HS-5 (cell line): ENCODE data around the gene FOXN1.
A peak's percentile ranks its signal among the peaks of the same experiment; 100 is the strongest.

ENCODE experiments used
- DNase-seq: peaks from one replicate; pipeline ENCODE4 v3.0.0-alpha.2; 2012; ENCODE audit warnings: low read depth

The FOXN1 gene

DNA sequence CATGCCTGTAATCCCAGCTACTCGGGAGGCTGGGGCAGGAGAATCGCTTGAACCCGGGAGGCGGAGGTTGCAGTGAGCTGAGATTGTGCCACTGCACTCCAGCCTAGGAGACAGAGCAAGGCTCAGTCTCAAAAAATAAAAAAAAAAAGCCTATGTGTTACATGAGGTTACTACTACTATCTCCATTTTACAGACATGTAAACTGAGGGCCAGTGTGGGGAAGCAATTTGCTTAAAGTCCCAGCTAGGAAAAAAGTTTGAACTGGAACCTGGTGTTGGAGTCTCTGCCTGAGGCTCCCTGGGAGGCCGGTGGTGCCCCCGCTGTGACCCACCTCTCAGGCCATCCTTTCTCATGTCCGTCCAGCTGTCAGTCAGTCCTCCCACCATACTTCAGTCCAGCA, 28.2 kb upstream of the FOXN1 start:
- no peak for DNase-seq

DNA sequence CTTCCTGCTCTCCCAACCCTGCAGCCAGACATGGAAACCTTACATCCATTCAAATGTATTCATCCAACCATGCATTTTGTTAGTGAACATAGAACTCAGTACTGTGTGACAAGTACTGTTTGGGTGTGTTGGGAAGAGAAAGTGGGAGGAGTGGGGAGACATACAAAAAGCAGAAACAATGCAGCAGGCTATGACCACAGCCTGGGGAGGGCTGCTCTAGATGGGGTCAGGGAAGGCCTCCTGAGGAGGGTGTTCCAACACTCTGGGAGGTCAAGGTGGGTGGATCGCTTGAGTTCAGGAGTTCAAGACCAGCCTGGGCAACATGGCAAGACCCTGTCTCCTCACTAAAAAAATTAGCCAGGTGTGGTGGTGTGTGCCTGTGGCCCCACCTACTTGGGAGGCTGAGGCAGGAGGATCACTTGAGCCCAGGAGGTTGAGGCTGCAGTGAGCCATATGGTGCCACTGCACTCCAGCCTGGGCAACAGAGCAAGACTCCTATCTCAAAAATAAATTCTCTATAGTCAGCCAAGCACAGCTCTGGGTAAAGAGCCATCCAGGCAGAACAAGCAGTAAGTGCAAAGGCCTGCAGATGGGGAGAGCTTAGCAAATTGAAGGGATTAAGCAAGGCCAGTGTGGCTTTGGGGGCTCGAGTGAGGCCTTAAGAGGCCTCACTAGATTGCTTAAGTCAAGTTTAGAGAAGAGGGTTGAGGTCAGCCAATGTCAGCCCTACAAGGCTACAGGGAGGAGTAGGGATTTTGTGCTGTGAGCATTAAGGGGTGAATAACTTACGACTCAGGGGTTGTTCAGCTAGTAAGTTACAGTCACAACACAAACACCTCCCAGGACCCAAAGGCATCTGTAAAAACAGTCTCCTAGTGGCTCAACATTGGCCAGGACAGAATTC, 27.2 kb upstream of the FOXN1 start:
- peak; percentile 16 for DNase-seq

DNA sequence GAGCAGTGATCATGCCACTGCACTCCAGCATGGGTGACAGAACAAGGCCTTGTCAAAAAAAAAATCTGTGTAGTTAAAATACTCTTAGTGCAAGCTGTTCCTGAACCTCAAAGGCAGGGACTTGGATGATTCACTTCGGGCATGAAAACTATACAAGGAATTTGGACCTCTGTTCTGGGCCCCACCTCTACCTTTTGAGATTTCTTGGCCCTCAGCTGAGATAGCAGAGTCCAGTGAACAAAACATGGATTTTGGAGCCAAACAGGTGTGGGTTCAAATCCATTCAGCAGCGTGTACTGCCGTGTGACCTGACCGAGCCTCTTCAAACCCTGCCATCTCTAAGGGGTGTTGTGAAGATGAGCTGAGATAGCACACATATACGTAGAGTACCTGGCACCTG, 25.9 kb upstream of the FOXN1 start:
- no peak for DNase-seq

DNA sequence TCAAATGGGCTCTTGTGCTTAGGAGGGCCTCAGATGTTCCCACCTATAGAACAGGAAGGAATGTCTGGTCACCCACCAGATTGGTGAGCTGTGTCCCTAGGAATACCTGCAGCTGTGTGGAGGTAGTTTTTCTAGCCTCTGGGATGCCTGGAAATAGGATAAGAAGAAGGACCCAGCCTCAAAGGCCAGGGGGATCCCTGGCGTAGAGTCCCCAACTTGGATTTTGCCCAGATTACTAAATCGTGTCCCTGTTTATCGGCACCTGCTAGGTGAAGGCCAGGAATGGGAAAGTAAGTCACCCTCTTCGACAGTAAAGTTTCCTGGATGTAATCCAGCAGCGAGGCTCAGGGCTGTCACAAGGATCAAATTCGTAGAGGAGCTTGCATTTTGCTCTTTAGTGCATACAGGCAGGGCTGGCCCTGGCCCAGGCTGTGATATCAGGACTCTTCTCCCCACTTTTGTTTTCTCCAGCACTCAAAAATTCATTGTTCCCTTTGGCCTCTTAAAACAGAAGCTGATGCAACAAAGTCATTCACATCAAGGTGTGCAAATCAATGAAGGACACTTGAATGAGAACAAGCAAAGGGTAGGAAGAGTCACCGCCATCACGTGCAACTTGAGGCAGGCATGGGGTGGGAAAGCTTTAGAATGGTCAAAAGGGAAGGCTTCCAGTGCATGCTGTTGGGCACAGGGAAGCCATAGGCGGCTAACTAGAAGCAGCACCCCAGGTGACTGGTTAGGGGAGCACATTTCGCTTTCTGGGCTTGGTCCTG, 25.2 kb upstream of the FOXN1 start:
- no peak for DNase-seq

DNA sequence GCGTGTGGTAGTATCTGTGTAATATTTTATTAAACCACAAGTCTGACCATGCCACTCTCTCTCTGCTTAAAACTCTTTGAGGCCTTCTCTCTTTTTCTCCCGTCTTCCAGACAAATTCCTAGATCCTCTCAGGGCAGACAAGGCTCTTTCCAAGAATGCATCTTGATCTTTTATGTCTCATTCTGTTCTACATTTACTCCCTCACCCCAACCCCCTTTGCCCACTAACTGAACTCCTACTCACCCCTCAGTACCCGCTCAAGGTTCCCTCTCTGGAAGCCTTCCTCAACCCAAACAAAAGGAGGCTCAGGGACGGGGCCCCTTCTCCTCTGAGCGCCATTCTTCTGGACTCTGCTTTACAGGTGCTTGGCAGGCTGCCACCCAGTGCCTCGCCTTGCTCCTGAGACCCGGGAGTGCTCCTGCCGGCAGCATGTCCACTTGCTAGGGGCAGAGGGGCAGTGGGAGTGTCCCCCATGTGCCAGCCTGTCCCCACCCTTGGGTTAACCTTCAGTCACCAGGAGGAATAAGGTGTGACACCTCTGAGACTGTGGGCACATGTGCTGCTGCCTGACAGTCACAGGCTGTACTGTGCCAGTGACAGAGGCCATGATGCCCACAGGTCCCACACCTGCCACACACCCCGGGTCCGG, 23.5 kb upstream of the FOXN1 start:
- no peak for DNase-seq

DNA sequence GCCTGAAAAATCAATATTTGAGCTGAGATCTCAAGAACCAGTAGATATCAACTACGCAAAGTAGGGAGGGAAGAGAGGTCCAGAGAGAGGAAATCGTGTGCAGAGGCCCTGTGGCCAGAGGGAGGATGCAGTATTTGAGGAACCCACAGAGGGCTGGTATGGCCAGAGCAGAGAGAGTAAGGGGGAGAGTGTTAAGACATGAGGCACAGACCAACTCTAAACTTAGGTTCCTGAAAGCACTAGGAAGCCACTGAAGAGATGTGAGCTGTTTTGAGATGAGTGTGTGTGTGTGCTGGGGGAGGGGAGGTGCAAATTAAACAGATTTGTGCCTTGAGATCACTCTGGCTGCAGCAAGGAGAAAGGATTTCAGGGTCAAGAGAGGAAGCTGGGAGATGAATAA, 21.9 kb upstream of the FOXN1 start:
- no peak for DNase-seq

GRCh38 chr17:28485049-28485448, 21.1 kb upstream of the FOXN1 start:
- no peak for DNase-seq

GRCh38 chr17:28487881-28488532, 18.1 kb upstream of the FOXN1 start:
- DNase-seq: no peak

- no peak for DNase-seq
Observed at GRCh38 chr17:28488533-28489276, 17.4 kb upstream of the FOXN1 start.

DNA sequence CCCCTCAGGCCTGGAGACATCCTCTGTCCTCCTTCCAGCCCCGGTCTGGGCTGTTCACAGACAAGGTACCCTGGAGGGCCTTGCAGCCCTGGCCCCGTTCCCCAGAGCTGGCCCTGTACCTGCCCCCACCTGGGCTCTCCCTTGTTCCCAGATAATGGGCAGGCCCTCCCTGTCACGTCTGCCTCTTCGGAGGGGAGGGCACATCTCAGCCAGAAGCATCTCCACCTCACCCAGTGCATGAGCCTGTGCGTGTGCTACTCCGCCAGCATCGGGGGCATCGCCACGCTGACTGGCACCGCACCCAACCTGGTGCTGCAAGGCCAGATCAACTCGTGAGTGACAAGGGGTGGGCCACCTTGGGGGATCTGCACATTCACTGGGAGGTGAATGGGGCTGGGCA, 14.9 kb upstream of the FOXN1 start:
- DNase-seq: no peak

DNA sequence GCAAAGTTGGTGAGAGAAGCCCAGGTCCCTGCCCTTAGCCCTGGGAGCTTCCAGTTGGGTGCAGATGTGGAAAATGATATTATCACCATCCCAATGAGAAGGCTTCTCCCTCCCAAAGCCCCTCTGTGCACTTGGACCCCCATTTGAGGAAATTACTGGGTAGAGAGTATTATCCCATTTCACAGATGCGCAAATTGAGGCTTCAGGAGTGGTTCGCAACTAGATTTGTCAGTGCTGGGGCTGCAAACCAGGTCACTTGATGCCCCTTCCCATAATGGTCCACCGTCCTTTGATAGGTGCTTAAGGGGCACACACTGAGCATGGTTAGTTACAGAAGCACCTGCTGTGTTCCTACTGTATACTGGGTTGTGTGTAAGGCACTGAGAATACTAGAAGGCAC, 14.3 kb upstream of the FOXN1 start:
- no peak for DNase-seq

GRCh38 chr17:28492352-28493310, 13.5 kb upstream of the FOXN1 start:
- no peak for DNase-seq

GRCh38 chr17:28493460-28493859, 12.7 kb upstream of the FOXN1 start:
- DNase-seq: no peak

GRCh38 chr17:28494445-28495188, 11.5 kb upstream of the FOXN1 start:
- no peak for DNase-seq

GRCh38 chr17:28495635-28496034, 10.5 kb upstream of the FOXN1 start:
- no peak for DNase-seq

DNA sequence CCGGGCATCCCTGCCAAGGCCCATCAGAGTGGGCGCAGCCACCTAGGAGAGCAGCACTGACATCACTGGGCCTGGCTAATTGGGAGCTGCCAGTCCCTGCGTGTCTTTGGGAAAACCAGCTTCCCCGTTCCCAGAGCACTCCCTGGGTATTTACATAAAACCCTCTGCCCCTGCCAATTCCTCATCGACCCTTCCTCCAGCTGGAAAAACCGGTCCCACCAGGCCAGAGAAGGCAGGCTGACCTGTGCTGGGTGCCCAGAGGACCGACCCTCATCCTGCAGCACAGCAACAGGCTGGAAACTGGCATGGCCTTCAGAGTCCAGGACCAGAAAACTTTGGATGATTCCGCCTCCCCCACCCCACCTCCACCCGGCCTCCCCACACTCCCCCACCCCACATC, 8.2 kb upstream of the FOXN1 start:
- DNase-seq: no peak

GRCh38 chr17:28498652-28499363, 7.3 kb upstream of the FOXN1 start:
- DNase-seq: no peak

- no peak for DNase-seq
Observed at GRCh38 chr17:28499364-28499664, 6.8 kb upstream of the FOXN1 start.

GRCh38 chr17:28499684-28500357, 6.3 kb upstream of the FOXN1 start:
- no peak for DNase-seq
